GM10847 (cell line): ENCODE measurements around the gene BDKRB1.

ENCODE experiments used
- POLR2A ChIP-seq: IDR thresholded peaks from 2 replicates; pipeline ENCODE4 v1.6.1; 2011; ENCODE audit not compliant: insufficient read length; ENCODE audit errors: extremely low read depth

Gene BDKRB1

GRCh38 chr14:96265383-96266095 lies 9.5 kb downstream of the BDKRB1 start:
- TF ChIP-seq POLR2A = no peak

GRCh38 chr14:96267336-96267735 lies 11.3 kb downstream of the BDKRB1 start:
- no peak for TF ChIP-seq POLR2A

- TF ChIP-seq POLR2A = no peak
These were observed 11.9 kb downstream of the BDKRB1 start for GRCh38 chr14:96267916-96268315.

DNA sequence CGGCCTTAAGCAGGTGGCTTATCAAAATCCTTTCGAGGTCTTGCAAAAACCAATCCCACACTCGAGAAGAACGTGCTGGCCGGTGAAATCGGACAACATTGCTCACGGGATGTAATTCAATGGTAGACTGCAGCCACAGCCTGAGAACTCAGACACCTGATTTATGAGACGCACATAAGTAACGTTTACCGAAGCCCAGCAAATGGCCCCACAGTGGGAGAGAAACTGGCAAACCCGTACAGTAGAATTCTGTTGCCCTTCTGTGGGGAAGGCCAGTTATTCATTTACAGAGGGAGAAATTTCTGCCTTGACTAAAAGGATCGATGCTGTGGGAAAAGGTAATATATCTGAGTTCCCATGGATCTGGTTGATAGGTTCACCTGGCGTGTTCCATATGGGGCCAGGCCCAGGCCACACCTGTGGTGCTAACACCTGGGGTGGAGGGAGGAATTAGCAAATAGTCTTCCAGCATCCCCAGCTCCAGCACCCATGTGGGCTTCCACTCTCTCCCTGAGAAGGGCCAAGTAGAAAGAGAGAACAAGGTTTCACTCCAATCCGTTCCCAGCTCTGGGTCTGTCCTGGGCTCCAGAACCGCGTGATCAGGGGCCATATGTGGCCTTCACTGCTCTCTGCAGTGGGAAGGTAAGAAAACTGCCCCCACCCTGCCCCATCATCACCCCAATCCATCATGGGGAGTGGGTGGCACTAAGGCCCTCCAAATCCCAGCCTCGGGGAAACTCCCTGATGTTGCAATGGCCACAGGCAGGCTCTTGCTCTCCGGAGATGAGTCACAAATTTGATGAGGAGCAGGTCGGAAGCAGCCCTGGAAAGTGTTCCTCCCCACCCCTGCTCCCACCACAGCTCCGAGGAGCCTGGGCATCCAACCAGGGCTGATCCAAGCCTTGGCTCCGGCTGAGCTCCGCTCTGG lies 12.7 kb downstream of the BDKRB1 start:
- no peak for TF ChIP-seq POLR2A

GRCh38 chr14:96269359-96269710 lies 13.3 kb downstream of the BDKRB1 start:
- no peak for TF ChIP-seq POLR2A

DNA sequence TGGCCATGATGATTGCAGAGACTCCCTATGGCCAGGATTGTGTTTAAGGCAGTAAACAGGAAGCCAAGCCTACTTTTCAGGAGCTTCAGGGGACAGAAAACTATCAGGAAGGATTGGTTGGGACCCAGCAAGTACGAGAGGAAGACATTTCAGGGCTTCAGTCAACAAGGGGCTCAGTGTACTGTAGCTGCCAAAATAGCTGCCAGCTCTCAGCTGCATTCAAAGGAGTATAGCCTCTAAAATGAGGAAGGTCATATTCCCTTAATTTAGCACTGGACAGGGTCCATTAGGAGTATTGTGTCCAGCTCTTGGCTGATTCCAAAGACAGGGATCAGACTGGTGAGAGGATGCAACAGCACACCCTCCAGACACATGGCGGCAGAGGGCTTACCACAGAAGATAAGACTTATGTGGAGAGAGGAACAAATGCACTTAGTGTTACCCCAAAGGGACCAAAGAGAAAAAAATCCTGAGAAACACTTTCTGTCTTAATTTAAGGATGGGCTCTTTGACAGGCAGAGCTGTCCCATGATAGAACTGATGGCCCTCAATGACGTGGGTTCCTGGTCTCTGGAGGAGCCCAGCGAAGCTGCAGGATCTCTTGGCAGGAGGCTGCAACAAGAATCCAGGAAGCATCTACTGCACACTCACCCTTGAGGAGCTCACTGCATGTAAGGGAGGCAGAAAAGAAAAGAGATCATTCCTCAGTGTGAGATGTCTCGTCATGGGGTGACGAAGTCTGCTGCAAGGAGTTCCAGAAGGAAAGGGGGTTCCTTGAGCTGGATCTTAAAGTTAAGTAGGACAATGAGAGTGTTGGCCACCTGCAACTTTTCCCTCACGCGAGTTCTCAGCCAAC lies 14.8 kb downstream of the BDKRB1 start:
- no peak for TF ChIP-seq POLR2A

GRCh38 chr14:96271421-96271762 lies 15.4 kb downstream of the BDKRB1 start:
- TF ChIP-seq POLR2A = no peak

GRCh38 chr14:96272777-96273473 lies 16.9 kb downstream of the BDKRB1 start:
- TF ChIP-seq POLR2A = no peak

DNA sequence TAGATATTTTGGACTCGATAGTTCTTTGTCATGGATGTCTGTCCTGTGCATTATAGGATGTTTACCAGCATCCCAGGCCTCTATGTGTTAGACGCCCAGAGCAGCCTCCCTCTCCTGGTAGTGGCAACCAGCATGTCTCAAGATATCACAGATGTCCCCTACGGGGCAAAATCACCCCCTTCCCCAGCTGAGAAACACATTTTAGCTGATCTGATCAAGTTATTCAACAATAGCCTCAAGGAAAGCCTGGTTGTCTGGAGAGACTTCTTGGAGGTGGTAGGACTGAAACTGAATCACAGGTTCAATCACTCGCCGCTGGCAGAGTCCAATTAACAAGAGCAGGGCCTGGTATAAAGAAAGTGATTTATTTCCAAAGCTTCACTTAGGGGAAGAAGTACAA lies 17.6 kb downstream of the BDKRB1 start:
- no peak for TF ChIP-seq POLR2A

DNA sequence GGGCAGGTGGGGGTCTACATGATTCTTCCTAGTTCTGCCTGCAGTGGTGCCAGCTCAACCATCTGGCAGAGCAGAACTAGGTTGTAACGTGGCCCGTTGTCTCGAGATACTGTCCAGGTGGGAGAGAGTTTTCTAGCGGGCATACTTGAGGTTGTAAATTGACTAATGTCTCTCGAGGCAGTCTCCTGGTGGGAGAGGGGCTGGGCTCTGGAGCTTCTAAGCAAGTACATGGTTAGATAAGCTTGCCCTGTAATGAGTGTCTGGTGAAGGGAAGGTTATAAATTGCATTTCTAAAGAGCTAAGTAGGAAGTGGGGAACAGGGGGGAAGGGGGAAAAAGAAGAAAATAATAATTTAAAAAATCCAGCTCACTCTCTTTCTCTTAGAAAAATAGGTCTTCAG lies 18.1 kb downstream of the BDKRB1 start:
- TF ChIP-seq POLR2A = no peak

DNA sequence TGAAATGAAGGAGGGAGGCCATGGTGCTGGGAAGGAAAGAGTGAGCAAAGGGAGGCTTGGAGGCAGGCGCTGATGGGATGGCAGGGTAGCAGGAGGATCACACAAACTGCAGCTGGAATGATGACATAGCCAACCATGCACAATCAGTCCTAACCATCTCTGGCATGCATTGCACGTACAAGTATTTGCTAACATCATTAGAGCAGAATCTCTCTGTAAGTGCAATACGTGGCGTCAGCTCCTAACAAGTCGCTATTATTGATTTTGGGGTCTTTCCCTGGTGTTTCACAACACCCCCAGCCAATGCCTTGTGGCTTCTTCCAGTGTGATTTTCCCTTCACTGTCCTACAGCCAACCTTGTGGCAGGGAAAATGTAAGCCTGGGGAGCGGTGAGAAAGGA lies 18.5 kb downstream of the BDKRB1 start:
- TF ChIP-seq POLR2A = no peak

DNA sequence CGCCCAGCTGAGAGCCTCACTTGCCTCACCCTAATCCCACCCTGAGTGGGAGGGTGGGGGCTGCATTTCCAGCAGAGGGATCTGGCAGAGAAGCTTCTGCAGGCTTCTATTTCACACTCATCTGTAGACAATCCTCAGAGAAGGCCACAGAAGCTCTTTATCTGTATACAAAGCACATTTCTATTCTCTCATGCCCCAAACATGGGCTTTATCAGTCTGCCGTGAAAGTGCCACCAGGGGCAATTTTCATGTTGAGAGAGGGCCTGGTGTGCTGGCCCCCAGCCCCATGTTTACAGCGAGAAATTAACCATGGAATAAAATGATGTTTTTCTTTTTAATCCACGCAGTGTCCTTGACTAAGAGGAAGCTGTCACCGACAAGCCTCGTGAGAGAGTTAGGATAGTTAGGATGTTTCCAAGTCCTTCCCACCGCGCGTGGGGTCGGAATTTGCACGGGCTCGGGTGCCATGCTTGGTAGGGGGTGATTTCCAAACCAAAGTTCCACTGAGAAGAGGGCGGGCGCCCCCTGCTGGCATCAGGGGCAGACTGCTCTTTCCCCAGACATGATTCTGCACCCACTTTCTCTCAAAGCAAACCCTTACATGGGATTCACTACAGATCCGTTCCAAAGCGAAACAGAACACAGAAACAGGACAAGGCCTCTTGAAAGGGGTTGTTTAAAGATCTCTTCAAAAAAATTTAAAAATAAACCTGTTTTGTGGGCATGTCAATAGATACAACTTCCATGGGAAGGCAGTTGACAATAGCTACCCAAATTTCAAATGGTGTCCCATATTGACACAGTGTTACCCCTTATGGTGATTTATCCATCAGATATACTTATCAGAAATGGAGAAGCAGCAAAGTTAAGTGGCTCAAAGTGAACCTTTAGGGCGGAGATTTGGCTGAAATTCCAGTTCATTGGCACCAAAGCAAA lies 19.4 kb downstream of the BDKRB1 start:
- no peak for TF ChIP-seq POLR2A

- no peak for TF ChIP-seq POLR2A
These were observed 21.9 kb downstream of the BDKRB1 start for GRCh38 chr14:96277890-96278289.

GRCh38 chr14:96279564-96279963 lies 23.6 kb downstream of the BDKRB1 start:
- TF ChIP-seq POLR2A = no peak
